OCI-LY7 (cell line): Measurements from ENCODE around the gene POLR3F. TPM values are rescaled to one million over a fixed set of nuclear protein-coding genes. Genes with fewer than 3 reads are reported as not detected.

ENCODE experiments used
- BruUV-seq: library from RNA; stranded (reverse); fragments of 400-500 nt; replicated peaks from 2 replicates; lab custom pipeline; 2021; lab: Mats Ljungman, UMichigan
- CTCF ChIA-PET: fragments of 300-600 bp; sonication (Branson Sonifier 250); formaldehyde crosslinking; loops from one replicate; lab custom pipeline; 2022; ENCODE audit warnings: antibody characterized with exemption; ENCODE audit not compliant: unreplicated experiment; lab: Charles Lee
- POLR2A ChIA-PET: fragments of 300-600 bp; sonication (Branson Sonifier 250); formaldehyde crosslinking; loops from one replicate; lab custom pipeline; 2022; ENCODE audit warnings: antibody characterized with exemption; lab: Charles Lee
- DNase-seq: peaks from one replicate; pipeline ENCODE4 v3.0.0-alpha.2; 2015; ENCODE audit warnings: low spot score
- H2AFZ ChIP-seq: fragments of 200-600 bp; sonication (generic), shearing (Covaris generic); 2 replicates; pipeline ENCODE4 v1.6.1; 2014; ENCODE audit warnings: mild to moderate bottlenecking, antibody characterized with exemption, low read length, moderate library complexity
- H3K27ac ChIP-seq: fragments of 200-600 bp; sonication (generic); 2 replicates; pipeline ENCODE4 v1.5.1; 2014; ENCODE audit warnings: mixed run types, low read depth, mild to moderate bottlenecking, moderate library complexity, low read length, inconsistent platforms; ENCODE audit not compliant: poor library complexity, severe bottlenecking
- H3K36me3 ChIP-seq: fragments of 200-600 bp; sonication (generic); 2 replicates; pipeline ENCODE4 v1.6.1; 2014; ENCODE audit warnings: mild to moderate bottlenecking, antibody characterized with exemption, low read length, moderate library complexity, mixed read lengths; ENCODE audit not compliant: insufficient read depth
- H3K4me1 ChIP-seq: fragments of 200-600 bp; sonication (generic); 2 replicates; pipeline ENCODE4 v1.5.1; 2014; ENCODE audit warnings: mild to moderate bottlenecking, low read length; ENCODE audit not compliant: insufficient read depth, poor library complexity, severe bottlenecking
- H3K4me2 ChIP-seq: fragments of 200-600 bp; sonication (generic); 2 replicates; pipeline ENCODE4 v1.6.1; 2014; ENCODE audit warnings: mild to moderate bottlenecking, low read length
- H3K4me3 ChIP-seq: fragments of 200-600 bp; sonication (generic); 2 replicates; pipeline ENCODE4 v1.5.1; 2014; ENCODE audit warnings: mild to moderate bottlenecking, low read depth, low read length; ENCODE audit not compliant: poor library complexity, severe bottlenecking
- H3K79me2 ChIP-seq: fragments of 200-600 bp; sonication (generic); 2 replicates; pipeline ENCODE4 v1.6.1; 2016; ENCODE audit warnings: low read depth, mild to moderate bottlenecking, low read length, moderate library complexity, mixed read lengths; ENCODE audit not compliant: insufficient read depth
- H3K9me2 ChIP-seq: fragments of 200-600 bp; sonication (generic); 2 replicates; pipeline ENCODE4 v1.6.1; 2016; ENCODE audit warnings: mild to moderate bottlenecking, low read length, mixed read lengths; ENCODE audit not compliant: insufficient read depth
- H3K9me3 ChIP-seq: fragments of 200-600 bp; sonication (generic); 2 replicates; pipeline ENCODE4 v1.6.1; 2014; ENCODE audit warnings: mild to moderate bottlenecking, mixed run types, low read length, mixed read lengths
- H4K20me1 ChIP-seq: fragments of 200-600 bp; sonication (generic); 2 replicates; pipeline ENCODE4 v1.6.1; 2014; ENCODE audit warnings: mild to moderate bottlenecking, antibody characterized with exemption, low read length, moderate library complexity, mixed read lengths; ENCODE audit not compliant: insufficient read depth
- CTCF ChIP-seq: fragments of 200-600 bp; sonication (generic); conservative IDR thresholded peaks from 2 replicates; pipeline ENCODE4 v1.5.1; 2014; ENCODE audit warnings: mild to moderate bottlenecking, antibody characterized with exemption, low read length, moderate library complexity, mixed read lengths
- EZH2phosphoT487 ChIP-seq: fragments of 200-600 bp; sonication (generic); IDR thresholded peaks from 2 replicates; pipeline ENCODE4 v1.6.1; 2018; ENCODE audit warnings: low read depth, borderline replicate concordance, mild to moderate bottlenecking, mixed run types, antibody characterized with exemption, low read length, moderate library complexity, mixed read lengths
- intact Hi-C: fragments of 100-400 bp; cut with micrococcal nuclease; formaldehyde crosslinking; loops from one replicate; pipeline ENCODE4 v1.10.0; 2022; ENCODE audit not compliant: unreplicated experiment
- total RNA-seq, 2 experiments: library from RNA; depleted of rRNA in 1 of 2; stranded (reverse); fragments of >200 nt in 1 of 2; shearing (Covaris generic) in 1 of 2; gene quantifications; 2 replicates each; pipeline ENCODE4 v1.2.3, GENCODE V29; 2014 to 2022

The POLR3F gene
- total RNA-seq, 2 experiments from 2014 or later = 12.3 to 14.9 TPM

- TF ChIP-seq EZH2phosphoT487 (no peak), CTCF (no peak)
- DNase-seq = no peak
- peaks cover 87% of the 10 kb centered on the region for H3K36me3 ChIP-seq
- H3K9me2 ChIP-seq = no peaks in the 10 kb centered on the region
- H4K20me1 ChIP-seq = no peaks in the 10 kb centered on the region
- H3K4me3 ChIP-seq = no peak overlapping the region
- CTCF ChIA-PET = no interaction called here
- no TSS peak for BruUV-seq
- POLR2A ChIA-PET = no interaction called here
- H3K79me2 ChIP-seq = no peaks in the 10 kb centered on the region
- H3K4me1 ChIP-seq = no peaks in the 10 kb centered on the region
- no peak overlapping the region for H3K27ac ChIP-seq
- no peaks in the 10 kb centered on the region for H3K9me3 ChIP-seq
- intact Hi-C loops = no loop called here
- H2AFZ ChIP-seq = no peak overlapping the region
- no peak overlapping the region for H3K4me2 ChIP-seq
These were observed 65.4 kb downstream of the POLR3F start for GRCh38 chr20:18532626-18533025.

- no peak overlapping the region for H2AFZ ChIP-seq
- CTCF ChIA-PET = no interaction called here
- intact Hi-C loops = no loop called here
- no peaks in the 10 kb centered on the region for H3K9me3 ChIP-seq
- BruUV-seq = no TSS peak
- no peaks in the 10 kb centered on the region for H3K79me2 ChIP-seq
- no peaks in the 10 kb centered on the region for H4K20me1 ChIP-seq
- no peak overlapping the region for H3K4me3 ChIP-seq
- POLR2A ChIA-PET = no interaction called here
- no peaks in the 10 kb centered on the region for H3K9me2 ChIP-seq
- peaks cover 84% of the 10 kb centered on the region for H3K36me3 ChIP-seq
- no peak overlapping the region for H3K4me2 ChIP-seq
- TF ChIP-seq EZH2phosphoT487 (no peak), CTCF (no peak)
- no peak for DNase-seq
- H3K4me1 ChIP-seq = no peaks in the 10 kb centered on the region
- H3K27ac ChIP-seq = no peak overlapping the region
These were observed 66.3 kb downstream of the POLR3F start for GRCh38 chr20:18533491-18533890.

GRCh38 chr20:18533978-18534644 lies 66.9 kb downstream of the POLR3F start:
- Histone ChIP-seq H3K79me2 (no peaks in the 10 kb centered on the region), H2AFZ (no peak overlapping the region), H3K9me2 (no peaks in the 10 kb centered on the region), H3K4me3 (no peak overlapping the region), H3K4me2 (no peak overlapping the region), H3K9me3 (no peaks in the 10 kb centered on the region), H3K27ac (no peak overlapping the region), H3K36me3 (peaks cover 82% of the 10 kb centered on the region), H3K4me1 (no peaks in the 10 kb centered on the region), H4K20me1 (no peaks in the 10 kb centered on the region)
- no peak for TF ChIP-seq CTCF
- ChIA-PET CTCF (no interaction called here), POLR2A (interaction anchor here (0.5 to 0.9 kb wide), 2 partner anchors 18 to 115 kb away, joined by 3 to 4 read pairs; no protein-coding TSS in a partner anchor)
- intact Hi-C loops = no loop called here
- DNase-seq = no peak
- BruUV-seq = TSS peak; percentile 22
